Suprapubic skin (tissue), 4 donors: ENCODE measurements around the gene CCDC181. TPM values are rescaled to one million over a fixed set of nuclear protein-coding genes. Genes with fewer than 3 reads are reported as not detected.

Experiments
- DNase-seq, 2 donors: peaks; one replicate each; pipeline ENCODE4 v3.0.0-alpha.2; 2019; ENCODE audit warnings: low spot score in 2 of 2
- H3K27ac ChIP-seq: fragments of 200-600 bp; sonication (generic); one replicate; pipeline ENCODE4 v1.5.1; 2019
- H3K27me3 ChIP-seq: fragments of 200-600 bp; sonication (generic); one replicate; pipeline ENCODE4 v1.5.1; 2019
- H3K36me3 ChIP-seq: fragments of 200-600 bp; sonication (generic); one replicate; pipeline ENCODE4 v1.5.1; 2019
- H3K4me1 ChIP-seq: fragments of 200-600 bp; sonication (generic); one replicate; pipeline ENCODE4 v1.5.1; 2019
- H3K4me3 ChIP-seq: fragments of 200-600 bp; sonication (generic); one replicate; pipeline ENCODE4 v1.5.1; 2019; ENCODE audit warnings: mild to moderate bottlenecking
- H3K9me3 ChIP-seq: fragments of 200-600 bp; sonication (generic); one replicate; pipeline ENCODE4 v1.5.1; 2019
- EP300 ChIP-seq: sonication (generic); formaldehyde crosslinking; IDR thresholded peaks from one replicate; pipeline ENCODE4 v1.6.1; 2017; ENCODE audit warnings: antibody characterized with exemption
- POLR2A ChIP-seq, 2 donors: fragments of 450-650 bp; IDR thresholded peaks; one replicate each; pipeline ENCODE4 v1.6.1; 2017; ENCODE audit warnings: antibody characterized with exemption in 2 of 2, mild to moderate bottlenecking in 2 of 2, moderate library complexity in 2 of 2
- POLR2AphosphoS5 ChIP-seq, 3 donors: sonication (generic); formaldehyde crosslinking; IDR thresholded peaks; one replicate each; pipeline ENCODE4 v1.6.1; 2017; ENCODE audit warnings: antibody characterized with exemption in 3 of 3
- WGBS: methylation state at CpG from one replicate; pipeline ENCODE4 v1.1.5; 2018; 5-methylcytosine and 5-hydroxymethylcytosine counted together
- total RNA-seq, 4 donors: library from RNA; depleted of rRNA; stranded (reverse); fragments of >200 nt; gene quantifications; one replicate each; pipeline ENCODE4 v1.1.0, GENCODE V29; 2016
- TF ChIP-seq, protein P1 (sequence below), 2 donors: fragments of 200-600 bp in 1 of 2; fragments of 450-650 bp in 1 of 2; sonication (generic) in 1 of 2; IDR thresholded peaks; one replicate each; pipeline ENCODE4 v1.5.1; 2016 to 2019; ENCODE audit warnings: antibody characterized with exemption in 2 of 2, mild to moderate bottlenecking in 1 of 2, moderate library complexity in 1 of 2

Gene CCDC181
- not detected for total RNA-seq

DNA sequence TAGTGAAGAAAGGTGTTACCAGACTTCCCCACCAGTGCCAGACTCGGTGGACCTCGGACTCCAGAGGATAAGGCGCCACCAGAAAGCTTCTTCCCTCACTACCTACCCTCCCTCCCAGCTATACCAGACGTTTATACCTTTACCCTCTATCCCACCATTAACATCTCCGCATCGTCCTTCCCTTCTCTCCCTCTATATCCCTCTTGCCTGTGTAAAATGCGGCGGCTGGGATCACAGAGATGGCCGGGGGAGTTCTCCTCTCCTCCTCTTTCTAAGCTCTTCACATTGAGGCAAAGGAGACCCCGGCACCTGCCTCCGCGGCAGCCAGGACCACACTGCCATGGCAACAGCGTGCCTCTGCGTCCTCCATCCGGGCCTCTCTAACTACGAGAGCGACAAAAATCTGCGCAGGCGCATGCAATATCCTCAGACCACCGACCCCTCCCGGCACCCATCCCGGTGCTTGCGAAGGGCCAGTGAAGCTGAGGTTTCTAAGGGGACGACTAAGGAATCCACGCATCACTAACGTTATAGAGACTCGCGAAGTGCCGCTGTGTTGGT, at the start of gene CCDC181:
TSS of gene CCDC181 (minus strand) at position 394 of the 561 bp plus-strand sequence. CDS start 2,547 bp downstream, outside the sequence.
- peaks cover 6% of the 10 kb centered on the region for H3K4me1 ChIP-seq
- peak within 1 kb of the TSS; percentile 42 for H3K4me3 ChIP-seq
- no peak for TF ChIP-seq POLR2AphosphoS5 (IDR thresholded peaks at IDR 0.05)
- no peak for TF ChIP-seq POLR2A (IDR thresholded peaks at IDR 0.05)
- TF ChIP-seq EP300: no peak
- TF ChIP-seq, protein P1, sequence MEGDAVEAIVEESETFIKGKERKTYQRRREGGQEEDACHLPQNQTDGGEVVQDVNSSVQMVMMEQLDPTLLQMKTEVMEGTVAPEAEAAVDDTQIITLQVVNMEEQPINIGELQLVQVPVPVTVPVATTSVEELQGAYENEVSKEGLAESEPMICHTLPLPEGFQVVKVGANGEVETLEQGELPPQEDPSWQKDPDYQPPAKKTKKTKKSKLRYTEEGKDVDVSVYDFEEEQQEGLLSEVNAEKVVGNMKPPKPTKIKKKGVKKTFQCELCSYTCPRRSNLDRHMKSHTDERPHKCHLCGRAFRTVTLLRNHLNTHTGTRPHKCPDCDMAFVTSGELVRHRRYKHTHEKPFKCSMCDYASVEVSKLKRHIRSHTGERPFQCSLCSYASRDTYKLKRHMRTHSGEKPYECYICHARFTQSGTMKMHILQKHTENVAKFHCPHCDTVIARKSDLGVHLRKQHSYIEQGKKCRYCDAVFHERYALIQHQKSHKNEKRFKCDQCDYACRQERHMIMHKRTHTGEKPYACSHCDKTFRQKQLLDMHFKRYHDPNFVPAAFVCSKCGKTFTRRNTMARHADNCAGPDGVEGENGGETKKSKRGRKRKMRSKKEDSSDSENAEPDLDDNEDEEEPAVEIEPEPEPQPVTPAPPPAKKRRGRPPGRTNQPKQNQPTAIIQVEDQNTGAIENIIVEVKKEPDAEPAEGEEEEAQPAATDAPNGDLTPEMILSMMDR (IDR thresholded peaks at IDR 0.05): no peak
- no peak for DNase-seq
- no peaks in the 10 kb centered on the region for H3K36me3 ChIP-seq
- H3K9me3 ChIP-seq: peaks cover 1% of the 10 kb centered on the region
- no peak within 1 kb of the TSS for H3K27ac ChIP-seq
- H3K27me3 ChIP-seq: peaks cover 44% of the 10 kb centered on the region
- WGBS: 2% methylated on average over 29 of the region's 29 CpGs

DNA sequence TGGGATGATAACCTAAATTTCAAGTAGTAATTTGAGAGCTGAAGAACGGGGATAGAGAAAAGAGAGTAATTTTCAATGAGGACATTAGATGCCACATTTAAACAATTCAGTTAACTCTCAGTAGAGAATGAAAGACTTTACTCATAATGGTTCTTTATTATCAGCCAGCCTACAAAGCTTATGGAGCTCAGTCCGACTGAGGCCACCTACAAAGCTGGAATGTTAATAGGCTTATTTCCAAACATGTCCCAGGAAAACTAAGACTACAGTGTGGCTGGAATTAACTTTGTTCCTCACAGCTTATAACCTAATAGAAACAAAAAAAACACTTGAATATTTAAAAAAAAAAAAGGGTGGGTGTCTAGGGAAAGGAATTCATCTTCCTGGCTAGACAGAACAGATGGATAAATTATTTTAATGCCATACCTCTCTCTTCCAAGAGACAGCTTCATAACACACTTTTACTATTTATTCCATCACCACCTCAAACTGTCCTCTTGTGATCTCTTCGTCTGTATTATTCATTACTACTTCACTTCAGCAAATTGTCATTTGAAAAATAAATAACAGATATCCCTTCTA, 48.6 kb upstream of the CCDC181 start:
- Histone ChIP-seq H3K4me1 (peaks cover 5% of the 10 kb centered on the region), H3K4me3 (no peak overlapping the region), H3K9me3 (no peaks in the 10 kb centered on the region), H3K27me3 (no peaks in the 10 kb centered on the region), H3K36me3 (peaks cover 15% of the 10 kb centered on the region), H3K27ac (no peak overlapping the region)
- TF ChIP-seq POLR2A (IDR thresholded peaks at IDR 0.05) (no peak), EP300 (no peak), POLR2AphosphoS5 (IDR thresholded peaks at IDR 0.05) (no peak)
- TF ChIP-seq, protein P1 (IDR thresholded peaks at IDR 0.05): no peak
- WGBS: 85% methylated on average over 3 of the region's 3 CpGs
- no peak for DNase-seq

DNA sequence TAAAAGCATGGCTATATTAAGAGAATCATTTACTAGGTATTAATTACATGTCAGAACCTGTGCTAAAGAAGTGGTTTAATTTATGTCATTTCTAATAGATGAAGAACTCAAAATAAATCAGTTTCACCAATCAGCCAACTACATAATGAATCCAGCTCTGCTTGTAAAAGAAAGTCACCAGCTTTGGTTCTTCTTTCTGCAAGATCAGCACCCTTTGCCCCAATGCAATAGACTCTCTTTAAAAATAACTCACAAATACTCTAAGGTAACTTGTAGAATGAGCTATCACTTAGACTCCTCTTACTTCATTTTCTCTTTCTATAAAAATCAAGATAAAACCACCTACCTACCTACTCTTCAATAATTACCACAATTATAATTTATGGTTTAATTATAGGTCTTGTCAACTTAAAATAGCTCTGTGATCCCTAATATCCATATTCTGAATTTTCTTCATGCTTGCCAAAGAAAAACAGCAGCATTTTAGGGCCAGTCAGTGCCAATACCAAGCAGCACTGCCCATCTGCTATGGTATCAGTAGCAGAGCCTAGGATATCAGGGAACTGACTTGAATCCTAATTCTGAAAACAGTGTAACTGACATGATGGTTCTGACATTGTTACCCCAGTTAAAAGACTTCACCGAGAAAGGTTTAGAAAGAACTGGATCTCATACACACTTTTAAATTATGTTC, 47.2 kb upstream of the CCDC181 start:
- Histone ChIP-seq H3K27ac (no peak overlapping the region), H3K4me1 (peaks cover 2% of the 10 kb centered on the region), H3K9me3 (no peaks in the 10 kb centered on the region), H3K36me3 (peaks cover 18% of the 10 kb centered on the region), H3K4me3 (no peak overlapping the region), H3K27me3 (no peaks in the 10 kb centered on the region)
- WGBS: 82% methylated on average over 1 of the region's 1 CpG
- DNase-seq: no peak
- TF ChIP-seq, protein P1 (IDR thresholded peaks at IDR 0.05): no peak
- TF ChIP-seq EP300 (no peak), POLR2AphosphoS5 (IDR thresholded peaks at IDR 0.05) (no peak), POLR2A (IDR thresholded peaks at IDR 0.05) (no peak)

DNA sequence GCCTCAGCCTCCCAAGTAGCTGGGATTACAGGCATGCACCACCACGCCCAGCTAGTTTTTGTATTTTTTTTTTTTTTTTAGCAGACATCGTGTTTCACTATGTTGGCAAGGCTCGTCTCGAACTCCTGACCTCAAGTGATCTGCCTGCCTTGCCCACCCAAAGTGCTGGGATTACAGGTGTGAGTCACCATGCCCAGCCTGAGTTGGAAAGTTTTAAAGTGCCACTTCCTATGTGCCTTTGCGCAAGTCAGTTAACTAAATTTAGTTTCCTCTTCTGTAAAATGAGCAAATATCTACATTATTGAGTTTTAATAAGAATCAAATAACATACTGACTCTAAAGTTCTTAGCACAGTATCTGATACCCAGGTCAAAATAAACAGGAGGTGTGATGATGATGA, 46.1 kb upstream of the CCDC181 start:
- peaks cover 27% of the 10 kb centered on the region for H3K36me3 ChIP-seq
- H3K4me3 ChIP-seq: no peak overlapping the region
- 88% methylated on average over 5 of the region's 5 CpGs for WGBS
- H3K9me3 ChIP-seq: no peaks in the 10 kb centered on the region
- DNase-seq: no peak
- TF ChIP-seq POLR2A (IDR thresholded peaks at IDR 0.05) (no peak), EP300 (no peak)
- no peaks in the 10 kb centered on the region for H3K4me1 ChIP-seq
- no peaks in the 10 kb centered on the region for H3K27me3 ChIP-seq
- no peak overlapping the region for H3K27ac ChIP-seq

DNA sequence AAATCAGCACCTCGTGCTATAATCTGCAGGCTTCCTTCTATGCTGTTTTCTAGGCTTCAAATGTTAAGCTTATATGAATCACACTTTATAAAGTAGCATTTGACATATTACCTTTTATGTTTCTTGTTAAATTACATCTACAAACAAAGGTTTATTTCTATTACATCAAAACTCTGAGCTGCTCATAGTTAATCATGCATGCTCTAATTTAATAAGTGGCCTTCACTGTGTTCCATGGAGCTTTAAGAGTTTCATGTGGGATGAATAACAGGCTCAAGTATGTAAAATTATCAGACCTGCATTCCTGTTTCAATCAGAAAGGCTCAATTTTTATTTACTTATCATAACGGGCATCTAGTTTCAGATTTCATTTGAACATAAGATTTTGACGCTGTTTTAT, 45.5 kb upstream of the CCDC181 start:
- no peaks in the 10 kb centered on the region for H3K9me3 ChIP-seq
- no peak for DNase-seq
- TF ChIP-seq EP300 (no peak), POLR2A (IDR thresholded peaks at IDR 0.05) (no peak), POLR2AphosphoS5 (IDR thresholded peaks at IDR 0.05) (no peak)
- TF ChIP-seq, protein P1 (IDR thresholded peaks at IDR 0.05): no peak
- no peaks in the 10 kb centered on the region for H3K27me3 ChIP-seq
- no peak overlapping the region for H3K4me3 ChIP-seq
- H3K36me3 ChIP-seq: peaks cover 31% of the 10 kb centered on the region
- WGBS: 94% methylated on average over 3 of the region's 3 CpGs
- no peak overlapping the region for H3K27ac ChIP-seq
- H3K4me1 ChIP-seq: no peaks in the 10 kb centered on the region
